GM20000 (cell line): ENCODE data around the gene ZFX.

ENCODE experiments used
- DNase-seq: peaks from one replicate; pipeline ENCODE4 v3.0.0; 2012; ENCODE audit warnings: low spot score
- TF ChIP-seq, protein P1 (sequence below): IDR thresholded peaks from 2 replicates; pipeline ENCODE4 v1.5.1; 2012; ENCODE audit warnings: mild to moderate bottlenecking, control low read depth; ENCODE audit errors: extremely low read depth, missing control alignments

Gene ZFX

DNA sequence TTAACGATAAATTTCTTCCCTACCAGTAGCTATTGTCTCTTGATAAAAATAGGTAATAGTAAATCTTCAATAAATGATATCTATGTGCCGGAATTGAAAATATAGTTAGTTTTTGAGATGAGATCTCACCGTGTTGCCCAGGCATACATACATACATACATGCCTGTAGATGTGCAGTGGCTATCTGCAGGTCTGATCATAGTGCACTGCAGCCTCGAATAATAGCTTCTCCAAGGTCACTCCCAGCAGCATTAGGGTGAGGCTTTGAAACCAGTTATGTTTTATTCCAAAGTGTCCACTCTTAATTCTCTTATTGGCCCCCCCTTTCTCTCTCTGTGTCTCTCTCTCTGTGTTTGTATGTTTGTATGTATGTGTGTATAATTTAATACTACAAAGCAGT is 37.5 kb downstream of the ZFX start:
- no peak for DNase-seq
- TF ChIP-seq, protein P1, sequence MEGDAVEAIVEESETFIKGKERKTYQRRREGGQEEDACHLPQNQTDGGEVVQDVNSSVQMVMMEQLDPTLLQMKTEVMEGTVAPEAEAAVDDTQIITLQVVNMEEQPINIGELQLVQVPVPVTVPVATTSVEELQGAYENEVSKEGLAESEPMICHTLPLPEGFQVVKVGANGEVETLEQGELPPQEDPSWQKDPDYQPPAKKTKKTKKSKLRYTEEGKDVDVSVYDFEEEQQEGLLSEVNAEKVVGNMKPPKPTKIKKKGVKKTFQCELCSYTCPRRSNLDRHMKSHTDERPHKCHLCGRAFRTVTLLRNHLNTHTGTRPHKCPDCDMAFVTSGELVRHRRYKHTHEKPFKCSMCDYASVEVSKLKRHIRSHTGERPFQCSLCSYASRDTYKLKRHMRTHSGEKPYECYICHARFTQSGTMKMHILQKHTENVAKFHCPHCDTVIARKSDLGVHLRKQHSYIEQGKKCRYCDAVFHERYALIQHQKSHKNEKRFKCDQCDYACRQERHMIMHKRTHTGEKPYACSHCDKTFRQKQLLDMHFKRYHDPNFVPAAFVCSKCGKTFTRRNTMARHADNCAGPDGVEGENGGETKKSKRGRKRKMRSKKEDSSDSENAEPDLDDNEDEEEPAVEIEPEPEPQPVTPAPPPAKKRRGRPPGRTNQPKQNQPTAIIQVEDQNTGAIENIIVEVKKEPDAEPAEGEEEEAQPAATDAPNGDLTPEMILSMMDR, result no peak

DNA sequence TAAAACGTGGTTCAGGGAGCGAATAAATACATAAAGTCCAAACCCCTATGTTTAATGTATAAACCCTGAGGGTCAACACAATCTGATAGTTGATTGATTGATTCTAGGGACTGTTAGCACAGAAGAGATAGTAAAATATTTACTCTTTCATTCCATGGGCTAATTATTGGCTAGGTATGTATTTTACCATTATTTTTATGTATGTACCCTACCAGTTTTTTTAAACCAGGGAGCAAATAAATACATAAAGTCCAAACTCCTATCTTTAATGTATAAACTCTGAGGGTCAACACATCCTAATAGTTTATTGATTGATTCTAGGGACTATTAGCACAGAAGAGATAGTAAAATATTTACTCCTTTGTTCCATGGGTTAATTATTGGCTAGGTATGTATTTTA is 40.0 kb downstream of the ZFX start:
- TF ChIP-seq, protein P1, result no peak
- no peak for DNase-seq

DNA sequence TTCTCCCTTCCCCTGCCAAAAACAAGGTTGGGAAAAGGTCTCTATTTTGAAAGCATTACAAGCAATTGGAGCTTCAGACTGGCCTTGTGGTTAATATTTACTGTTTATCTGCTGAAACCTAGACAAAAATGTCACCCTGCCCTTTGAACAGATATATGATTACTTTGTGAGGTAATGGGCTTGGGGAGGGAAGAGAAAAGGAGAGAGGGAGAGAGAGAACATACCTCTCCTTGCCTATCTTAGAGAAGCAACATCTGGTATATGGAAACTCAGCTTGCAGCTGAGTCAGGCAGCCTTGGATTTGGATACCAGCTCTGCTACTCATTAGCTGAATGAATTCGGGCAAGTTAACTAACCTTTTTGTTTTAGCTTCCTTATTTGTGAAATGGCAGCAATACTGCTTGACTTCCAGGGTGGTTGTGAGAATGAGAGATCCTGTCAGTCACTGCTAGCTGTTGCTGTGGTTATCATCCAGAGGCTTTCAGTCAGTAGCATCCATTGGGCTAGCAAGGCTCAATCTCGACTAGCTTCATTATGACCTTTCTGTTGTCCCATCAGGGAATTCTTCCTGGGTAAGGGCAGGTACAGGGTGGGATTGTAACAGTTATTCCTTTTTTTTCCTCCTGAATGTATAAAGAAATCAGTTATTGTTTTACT is 41.1 kb downstream of the ZFX start:
- TF ChIP-seq, protein P1, result no peak
- DNase-seq, result no peak

DNA sequence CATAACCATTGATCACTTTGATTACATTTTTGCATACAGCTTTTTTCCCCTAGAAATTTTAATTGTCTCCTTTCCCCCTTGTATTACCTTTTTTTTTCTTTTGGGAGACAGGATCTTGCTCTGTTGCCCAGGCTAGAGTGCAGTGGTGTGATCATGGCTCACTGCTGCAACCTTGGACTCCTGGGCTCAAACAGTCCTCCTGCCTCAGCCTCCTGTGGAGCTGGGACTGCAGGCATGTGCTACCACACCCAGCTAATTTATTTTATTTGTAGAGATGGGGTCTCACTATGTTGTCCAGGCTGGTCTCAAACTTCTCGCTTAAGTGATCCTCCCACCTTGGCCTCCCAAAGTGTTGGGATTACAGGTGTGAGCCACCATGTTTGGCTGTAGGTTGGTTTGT is 47.0 kb downstream of the ZFX start:
- no peak for DNase-seq
- TF ChIP-seq, protein P1, result no peak

DNA sequence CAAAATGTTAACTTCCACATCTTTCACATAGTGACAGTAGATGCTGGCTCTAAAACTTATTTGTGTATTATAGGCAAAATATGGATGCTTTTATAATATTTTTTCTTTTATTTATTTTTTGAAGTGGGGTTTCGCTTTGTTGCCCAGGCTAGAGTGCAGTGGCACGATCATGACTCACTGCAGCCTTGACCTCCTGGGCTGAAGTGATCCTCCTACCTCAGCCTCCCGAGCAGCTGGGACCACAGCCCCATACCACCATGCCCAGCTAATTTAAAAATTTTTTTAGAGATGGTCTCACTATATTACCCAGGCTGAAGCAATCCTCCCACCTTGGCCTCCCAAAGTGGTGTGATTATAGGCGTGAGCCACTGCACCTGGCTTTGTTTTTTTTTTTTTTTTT is 48.6 kb downstream of the ZFX start:
- TF ChIP-seq, protein P1, result no peak
- no peak for DNase-seq

DNA sequence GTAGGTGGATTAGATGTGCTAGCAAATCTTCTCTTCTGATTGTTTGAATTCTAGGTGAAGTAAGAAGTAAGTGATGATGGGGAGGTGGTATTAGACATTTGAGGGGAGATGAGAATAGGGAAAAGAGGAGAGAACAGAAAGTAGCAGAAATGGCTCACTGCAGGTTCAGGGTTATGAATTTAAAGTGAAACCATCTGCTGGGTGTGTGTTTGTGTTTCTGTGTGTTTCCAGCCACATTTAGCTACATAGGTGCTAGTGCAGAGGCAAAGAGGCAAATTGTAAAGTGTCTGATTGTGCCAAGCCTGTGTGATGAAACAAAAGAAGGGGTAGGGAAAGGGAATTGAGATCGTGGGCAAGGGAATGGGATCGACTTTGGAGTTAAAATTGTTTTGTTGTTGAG is 50.6 kb downstream of the ZFX start:
- no peak for DNase-seq
- TF ChIP-seq, protein P1, result no peak

DNA sequence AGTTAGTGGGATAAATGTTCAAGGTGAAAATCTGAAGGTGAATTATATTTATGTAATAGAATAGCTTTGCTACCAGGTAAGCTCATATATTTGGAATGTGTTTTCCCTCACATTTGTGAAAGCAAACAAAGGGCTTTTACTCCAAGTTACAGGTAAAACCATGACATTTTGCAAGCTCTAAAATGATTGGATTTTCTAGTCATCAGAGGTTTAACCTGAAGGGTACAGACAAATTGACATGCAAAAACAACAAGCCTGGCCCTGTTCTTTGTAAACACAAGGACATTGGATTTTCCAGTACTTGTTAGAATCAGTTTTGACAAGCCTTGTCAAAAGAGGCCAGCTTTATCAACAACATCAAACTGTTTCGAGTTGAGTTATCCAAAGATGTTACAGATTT is 51.7 kb downstream of the ZFX start:
- TF ChIP-seq, protein P1, result no peak
- DNase-seq, result no peak
